ENCODE measurements around the gene STXBP6.

GRCh38 chr14:24891987-24892496 lies 157.9 kb downstream of the STXBP6 start:
- no peak for TF ChIP-seq CTCF (conservative IDR thresholded peaks at IDR 0.05)
- TF ChIP-seq EZH2 (IDR thresholded peaks at IDR 0.05; ENCODE audit: low read depth) = no peak

Measured in PC-9 (cell line).